ENCODE results near the gene SAMD3. TPM values are rescaled to one million over a fixed set of nuclear protein-coding genes. Genes with fewer than 3 reads are reported as not detected.

The SAMD3 gene
- total and polyA plus RNA-seq, 2 of the 8 experiments (the other 6 are each of a cell fraction or from before 2014, with no cell fraction given): 1.8 to 1.9 TPM

- TF ChIP-seq EZH2 (IDR thresholded peaks at IDR 0.05; ENCODE audit: low read depth, low read length, severe bottlenecking) (no peak), RBBP5 (IDR thresholded peaks at IDR 0.05; ENCODE audit: borderline replicate concordance, low read depth, low read length) (no peak), JUN (IDR thresholded peaks at IDR 0.05; ENCODE audit: low read depth, low read length) (no peak), NANOG (IDR thresholded peaks at IDR 0.05; ENCODE audit: insufficient read depth, low read depth, low read length, poor library complexity, severe bottlenecking) (no peak), MAFK (IDR thresholded peaks at IDR 0.05; ENCODE audit: low read depth, low read length) (no peak), TCF12 (IDR thresholded peaks at IDR 0.05; ENCODE audit: low read depth, low read length) (no peak), CBX8 (IDR thresholded peaks at IDR 0.05; ENCODE audit: borderline replicate concordance, low read depth, low read length) (no peak), CTBP2 (IDR thresholded peaks at IDR 0.05; ENCODE audit: borderline replicate concordance, insufficient read depth, insufficient read length, low read length) (no peak), HDAC6 (IDR thresholded peaks at IDR 0.05; ENCODE audit: low read depth, low read length) (no peak), SIRT6 (IDR thresholded peaks at IDR 0.05; ENCODE audit: low read length) (no peak), USF2 (IDR thresholded peaks at IDR 0.05; ENCODE audit: low read length) (no peak), HDAC2 (IDR thresholded peaks at IDR 0.05; ENCODE audit: borderline replicate concordance in 1 of 2, low read depth in 2 of 2, low read length in 2 of 2) (no peak), NRF1 (IDR thresholded peaks at IDR 0.05; ENCODE audit: low read depth, low read length) (no peak)
- no peaks in the 10 kb centered on the region for H3K79me1 ChIP-seq (ENCODE audit: low read depth, low read length)
- H2BK120ac ChIP-seq (replicated peaks; ENCODE audit: low read depth, low read length): no peak overlapping the region
- H2BK15ac ChIP-seq (ENCODE audit: low read length): no peak overlapping the region
- H3K4me3 ChIP-seq (ENCODE audit: extremely low read depth in 1 of 4, insufficient read depth in 2 of 4, low read depth in 3 of 4, low read length in 4 of 4): no peak overlapping the region
- DNase-seq (ENCODE audit: low read depth in 1 of 2, low spot score in 2 of 2) (no peak), FAIRE-seq (no peak)
- no peaks in the 10 kb centered on the region for H3K27me3 ChIP-seq (replicated peaks in 1 of 4; ENCODE audit: control insufficient read depth in 3 of 4, extremely low read depth in 1 of 4, insufficient read depth in 3 of 4, low read length in 3 of 4)
- no peak overlapping the region for H2BK12ac ChIP-seq (ENCODE audit: low read depth, low read length)
- H3K18ac ChIP-seq (ENCODE audit: extremely low read depth, low read length): no peak overlapping the region
- no peak overlapping the region for H3K14ac ChIP-seq (ENCODE audit: insufficient read length)
- H2BK20ac ChIP-seq (ENCODE audit: low read length): no peak overlapping the region
- H3K4ac ChIP-seq (replicated peaks; ENCODE audit: insufficient read length, low read depth, low read length): no peak overlapping the region
- no peaks in the 10 kb centered on the region for H3K79me2 ChIP-seq (ENCODE audit: control insufficient read depth in 1 of 2, insufficient read depth in 2 of 2, low read length in 2 of 2)
- 93% methylated on average over 3 of the region's 3 CpGs; no CpG with 5 or more reads in 1 of the 2 experiments for WGBS, 2 experiments (ENCODE audit: extremely low coverage in 1 of 2, insufficient coverage in 1 of 2, insufficient read length in 1 of 2, insufficient replicate concordance in 2 of 2, low coverage in 1 of 2, low lambda C conversion rate in 2 of 2, missing lambda C conversion rate in 1 of 2)
- ChIA-PET CTCF (ENCODE audit: partially characterized antibody) (interaction anchor here (1.5 kb wide), 1 partner anchor 11 kb away, joined by 4 read pairs; no protein-coding TSS in a partner anchor), POLR2A (ENCODE audit: partially characterized antibody) (no interaction called here)
- no peak overlapping the region for H4K91ac ChIP-seq (replicated peaks; ENCODE audit: insufficient read length, low read length)
- no peaks in the 10 kb centered on the region for H3K23me2 ChIP-seq (ENCODE audit: low read depth, low read length)
- H3K36me3 ChIP-seq (ENCODE audit: control insufficient read depth in 2 of 4, insufficient read depth in 4 of 4, low read length in 3 of 4): peaks cover 0 to 4% (median 0%) of the 10 kb centered on the region in 4 experiments; a peak in 1 of 8 replicates
- H3K27ac ChIP-seq (ENCODE audit: low read depth, low read length): no peak overlapping the region
- H2AK5ac ChIP-seq (ENCODE audit: low read depth, low read length): no peak overlapping the region
- no peak overlapping the region for H3K4me2 ChIP-seq (ENCODE audit: insufficient read depth in 1 of 2, low read depth in 2 of 2, low read length in 2 of 2)
- no peak overlapping the region for H2BK5ac ChIP-seq (ENCODE audit: low read depth, low read length)
- H2AFZ ChIP-seq (ENCODE audit: low read length): no peak overlapping the region
- no peaks in the 10 kb centered on the region for H4K20me1 ChIP-seq (replicated peaks in 1 of 2; ENCODE audit: control insufficient read depth in 1 of 2, insufficient read depth in 2 of 2, low read length in 2 of 2)
- no peak overlapping the region for H4K8ac ChIP-seq (ENCODE audit: extremely low read depth, insufficient read depth, low read length)
- no peak overlapping the region for H4K5ac ChIP-seq (ENCODE audit: insufficient read length, low read depth, low read length)
- no peaks in the 10 kb centered on the region for H3K4me1 ChIP-seq (replicated peaks in 1 of 4; ENCODE audit: control insufficient read depth in 3 of 4, insufficient read depth in 4 of 4, low read length in 3 of 4)
- peaks cover 7 to 8% of the 10 kb centered on the region in 2 experiments; a peak in 3 of 4 replicates for H3K9me3 ChIP-seq (ENCODE audit: insufficient read depth in 2 of 2, low read depth in 1 of 2, low read length in 1 of 2)
- H3K9ac ChIP-seq (replicated peaks in 1 of 4; ENCODE audit: extremely low read depth in 1 of 4, low read depth in 3 of 4, low read length in 3 of 4): no peak overlapping the region
- H3K56ac ChIP-seq (replicated peaks; ENCODE audit: insufficient read length, low read depth, low read length): no peak overlapping the region
- no peak overlapping the region for H3K23ac ChIP-seq (ENCODE audit: insufficient read length)
Observed at GRCh38 chr6:130159956-130160355, 62.8 kb downstream of the SAMD3 start.

Measured in H1 (cell line).